Measurements from ENCODE around the gene CYP26B1.

The CYP26B1 gene

DNA sequence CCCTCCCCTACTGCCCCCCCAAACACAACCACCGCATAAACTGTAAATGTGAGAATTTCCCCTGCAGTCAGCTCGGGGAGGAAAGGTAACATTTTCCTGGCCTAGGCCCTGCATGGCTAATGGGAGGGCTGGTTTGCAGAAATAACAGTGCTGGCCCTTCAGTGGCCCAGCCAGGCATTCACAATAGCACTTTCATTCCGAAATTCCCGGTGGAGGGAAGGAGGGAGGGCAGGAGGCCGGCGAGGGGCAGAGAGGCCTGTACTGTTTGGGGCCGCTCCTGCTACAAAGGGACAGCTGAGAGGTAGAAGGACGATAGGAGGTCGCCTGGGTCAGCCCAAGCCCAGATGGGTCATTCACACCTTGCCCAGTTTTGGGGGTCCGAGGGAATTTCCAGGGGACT, 11.3 kb downstream of the CYP26B1 start:
- Histone ChIP-seq H3K27me3 (ENCODE audit: control insufficient read depth in 1 of 2, insufficient read depth in 2 of 2, low read length in 2 of 2) (no peaks in the 10 kb centered on the region), H3K9me3 (ENCODE audit: control insufficient read depth in 1 of 2, low read length in 2 of 2) (no peaks in the 10 kb centered on the region), H3K36me3 (ENCODE audit: control insufficient read depth in 1 of 2, insufficient read depth in 2 of 2, low read length in 2 of 2) (no peaks in the 10 kb centered on the region), H3K27ac (ENCODE audit: low read depth, low read length) (no peak overlapping the region), H3K4me3 (ENCODE audit: low read depth in 1 of 2, low read length in 2 of 2) (no peak overlapping the region), H3K9ac (ENCODE audit: low read depth in 1 of 2, low read length in 2 of 2) (no peak overlapping the region), H3K4me1 (ENCODE audit: control insufficient read depth in 1 of 2, insufficient read depth in 2 of 2, low read length in 2 of 2) (peaks cover 16 to 23% of the 10 kb centered on the region in 2 donors)

- Histone ChIP-seq H3K4me3 (ENCODE audit: low read depth in 1 of 2, low read length in 2 of 2) (no peak overlapping the region), H3K4me1 (ENCODE audit: control insufficient read depth in 1 of 2, insufficient read depth in 2 of 2, low read length in 2 of 2) (peaks cover 16 to 23% of the 10 kb centered on the region in 2 donors), H3K27ac (ENCODE audit: low read depth, low read length) (no peak overlapping the region), H3K36me3 (ENCODE audit: control insufficient read depth in 1 of 2, insufficient read depth in 2 of 2, low read length in 2 of 2) (no peaks in the 10 kb centered on the region), H3K27me3 (ENCODE audit: control insufficient read depth in 1 of 2, insufficient read depth in 2 of 2, low read length in 2 of 2) (no peaks in the 10 kb centered on the region), H3K9me3 (ENCODE audit: control insufficient read depth in 1 of 2, low read length in 2 of 2) (no peaks in the 10 kb centered on the region), H3K9ac (ENCODE audit: low read depth in 1 of 2, low read length in 2 of 2) (no peak overlapping the region)
These were observed 11.7 kb downstream of the CYP26B1 start for GRCh38 chr2:72135921-72136320.

GRCh38 chr2:72134997-72135800, 12.5 kb downstream of the CYP26B1 start:
- Histone ChIP-seq H3K27ac (ENCODE audit: low read depth, low read length) (no peak overlapping the region), H3K9me3 (ENCODE audit: control insufficient read depth in 1 of 2, low read length in 2 of 2) (no peaks in the 10 kb centered on the region), H3K4me3 (ENCODE audit: low read depth in 1 of 2, low read length in 2 of 2) (no peak overlapping the region), H3K4me1 (ENCODE audit: control insufficient read depth in 1 of 2, insufficient read depth in 2 of 2, low read length in 2 of 2) (peaks cover 16 to 23% of the 10 kb centered on the region in 2 donors), H3K27me3 (ENCODE audit: control insufficient read depth in 1 of 2, insufficient read depth in 2 of 2, low read length in 2 of 2) (no peaks in the 10 kb centered on the region), H3K36me3 (ENCODE audit: control insufficient read depth in 1 of 2, insufficient read depth in 2 of 2, low read length in 2 of 2) (no peaks in the 10 kb centered on the region), H3K9ac (ENCODE audit: low read depth in 1 of 2, low read length in 2 of 2) (no peak overlapping the region)

DNA sequence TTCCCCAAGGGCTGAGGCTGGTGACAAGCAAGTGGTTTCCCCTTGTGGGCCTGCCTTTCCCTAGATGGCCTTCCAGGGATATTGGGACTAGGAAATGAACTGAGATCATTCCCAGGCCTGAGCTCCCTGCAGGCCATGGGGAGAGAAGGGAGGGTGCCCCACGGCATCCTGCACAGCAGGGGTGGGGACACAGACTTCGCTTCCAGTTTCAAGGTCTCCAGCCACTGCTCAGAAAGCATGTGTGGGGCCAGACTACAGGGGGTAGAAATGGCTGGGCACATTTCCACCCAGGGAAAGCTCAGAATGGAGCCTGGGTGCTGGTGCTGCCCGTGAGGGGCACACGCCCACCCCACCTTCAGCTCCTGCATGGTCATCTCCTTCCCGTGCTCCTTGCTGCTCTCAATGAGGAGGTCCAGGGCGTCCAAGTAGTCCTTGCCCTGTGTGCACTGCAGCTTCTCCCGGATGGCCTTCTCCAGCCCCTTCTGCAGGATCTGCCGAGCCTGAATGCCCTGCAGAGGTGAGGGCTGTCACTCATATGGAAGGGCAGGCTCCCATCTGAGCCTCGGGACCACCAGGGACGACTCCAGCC, 13.2 kb downstream of the CYP26B1 start:
- Histone ChIP-seq H3K4me1 (ENCODE audit: control insufficient read depth in 1 of 2, insufficient read depth in 2 of 2, low read length in 2 of 2) (peaks cover 16 to 20% of the 10 kb centered on the region in 2 donors), H3K4me3 (ENCODE audit: low read depth in 1 of 2, low read length in 2 of 2) (no peak overlapping the region), H3K36me3 (ENCODE audit: control insufficient read depth in 1 of 2, insufficient read depth in 2 of 2, low read length in 2 of 2) (no peaks in the 10 kb centered on the region), H3K9ac (ENCODE audit: low read depth in 1 of 2, low read length in 2 of 2) (no peak overlapping the region), H3K27me3 (ENCODE audit: control insufficient read depth in 1 of 2, insufficient read depth in 2 of 2, low read length in 2 of 2) (no peaks in the 10 kb centered on the region), H3K27ac (ENCODE audit: low read depth, low read length) (no peak overlapping the region), H3K9me3 (ENCODE audit: control insufficient read depth in 1 of 2, low read length in 2 of 2) (no peaks in the 10 kb centered on the region)

DNA sequence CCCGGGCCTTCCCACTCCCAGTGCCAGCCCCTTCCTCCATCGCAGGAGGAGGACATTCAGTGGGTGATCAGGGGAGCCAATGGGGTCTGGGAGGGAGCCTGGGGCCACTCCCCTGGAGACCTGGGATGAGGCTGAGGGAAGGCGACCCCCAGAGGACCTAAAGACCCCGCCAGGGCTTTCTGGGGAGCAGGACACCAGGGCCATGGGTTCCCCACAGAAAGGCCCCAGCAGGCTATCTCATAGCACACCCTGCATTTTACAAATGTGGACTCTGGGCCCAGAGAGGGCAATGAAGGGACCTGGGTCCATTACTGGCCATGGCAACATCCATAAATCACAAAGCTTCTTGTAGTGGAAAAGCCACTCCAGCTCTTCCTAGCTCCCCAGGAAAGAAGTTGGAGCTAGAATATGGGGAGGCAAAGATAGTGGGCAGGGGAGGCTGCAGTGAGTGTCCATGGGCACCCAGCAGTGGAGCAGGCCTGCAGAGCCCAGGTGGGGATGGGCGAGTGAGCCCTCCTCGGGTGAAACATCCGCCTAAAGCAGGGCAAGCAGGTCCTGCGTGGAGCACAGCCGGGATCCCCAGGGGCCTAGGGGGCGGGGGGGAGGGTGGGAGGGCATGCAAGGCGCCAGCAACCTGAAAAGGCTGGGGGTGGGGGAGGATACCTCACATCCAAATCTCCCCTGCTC, 13.8 kb downstream of the CYP26B1 start:
- H3K27me3 ChIP-seq (ENCODE audit: control insufficient read depth in 1 of 2, insufficient read depth in 2 of 2, low read length in 2 of 2), result no peaks in the 10 kb centered on the region
- peaks cover 13 to 14% of the 10 kb centered on the region in 2 donors for H3K4me1 ChIP-seq (ENCODE audit: control insufficient read depth in 1 of 2, insufficient read depth in 2 of 2, low read length in 2 of 2)
- H3K9me3 ChIP-seq (ENCODE audit: control insufficient read depth in 1 of 2, low read length in 2 of 2), result no peaks in the 10 kb centered on the region
- H3K27ac ChIP-seq (ENCODE audit: low read depth, low read length), result no peak overlapping the region
- H3K9ac ChIP-seq (ENCODE audit: low read depth in 1 of 2, low read length in 2 of 2), result no peak overlapping the region
- H3K4me3 ChIP-seq (ENCODE audit: low read depth in 1 of 2, low read length in 2 of 2), result no peak overlapping the region
- H3K36me3 ChIP-seq (ENCODE audit: control insufficient read depth in 1 of 2, insufficient read depth in 2 of 2, low read length in 2 of 2), result no peaks in the 10 kb centered on the region

GRCh38 chr2:72132981-72133720, 14.5 kb downstream of the CYP26B1 start:
- Histone ChIP-seq H3K27me3 (ENCODE audit: control insufficient read depth in 1 of 2, insufficient read depth in 2 of 2, low read length in 2 of 2) (no peaks in the 10 kb centered on the region), H3K4me1 (ENCODE audit: control insufficient read depth in 1 of 2, insufficient read depth in 2 of 2, low read length in 2 of 2) (peaks cover 6 to 7% of the 10 kb centered on the region in 2 donors), H3K9me3 (ENCODE audit: control insufficient read depth in 1 of 2, low read length in 2 of 2) (no peaks in the 10 kb centered on the region), H3K9ac (ENCODE audit: low read depth in 1 of 2, low read length in 2 of 2) (no peak overlapping the region), H3K27ac (ENCODE audit: low read depth, low read length) (no peak overlapping the region), H3K36me3 (ENCODE audit: control insufficient read depth in 1 of 2, insufficient read depth in 2 of 2, low read length in 2 of 2) (no peaks in the 10 kb centered on the region), H3K4me3 (ENCODE audit: low read depth in 1 of 2, low read length in 2 of 2) (no peak overlapping the region)

DNA sequence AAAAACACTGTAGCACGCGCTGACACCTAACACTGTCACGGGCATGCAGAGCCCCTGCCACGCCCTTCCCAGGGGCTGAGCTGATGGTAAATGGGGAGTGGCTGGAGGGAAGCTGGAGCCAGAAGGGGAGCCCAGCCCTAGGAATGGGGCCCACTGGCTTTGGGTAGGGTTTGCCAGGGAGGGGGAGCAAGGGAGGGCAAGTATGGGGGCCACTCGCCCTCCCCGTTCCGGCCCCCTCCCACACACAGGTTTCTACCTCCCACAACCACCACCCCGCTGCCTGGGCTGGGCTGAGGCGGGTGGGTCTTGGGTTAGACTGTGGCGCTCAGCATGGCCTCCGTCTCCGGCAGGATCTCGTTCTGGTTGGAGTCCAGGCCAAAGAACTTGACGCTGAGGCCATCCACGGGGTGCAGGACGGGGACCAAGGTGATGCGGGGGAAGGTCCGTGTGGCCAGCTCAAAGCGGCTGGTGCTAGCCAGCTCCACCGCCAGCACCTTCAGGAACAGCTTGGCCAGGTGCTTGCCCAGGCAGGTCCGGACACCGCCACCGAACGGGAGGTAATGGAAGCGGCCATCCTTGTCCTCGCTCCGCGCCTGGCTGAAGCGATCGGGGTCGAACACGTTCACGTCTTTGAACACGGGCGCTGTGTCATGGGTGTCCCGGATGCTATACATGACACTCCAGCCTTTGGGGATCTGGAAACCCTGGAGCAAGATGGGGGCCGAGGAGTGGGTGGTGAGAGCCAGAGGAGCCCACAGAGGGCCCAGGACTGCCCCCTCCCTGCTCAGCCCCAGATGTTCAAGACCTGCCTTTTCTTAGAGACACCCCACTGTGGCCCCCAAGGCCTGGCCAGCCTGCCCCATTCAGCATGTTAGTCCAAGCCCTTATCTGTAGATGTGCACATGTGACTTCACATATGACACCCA, 15.5 kb downstream of the CYP26B1 start:
- H3K27me3 ChIP-seq (ENCODE audit: control insufficient read depth in 1 of 2, insufficient read depth in 2 of 2, low read length in 2 of 2), result no peaks in the 10 kb centered on the region
- H3K27ac ChIP-seq (ENCODE audit: low read depth, low read length), result no peak overlapping the region
- H3K4me3 ChIP-seq (ENCODE audit: low read depth in 1 of 2, low read length in 2 of 2), result no peak overlapping the region
- H3K36me3 ChIP-seq (ENCODE audit: control insufficient read depth in 1 of 2, insufficient read depth in 2 of 2, low read length in 2 of 2), result no peaks in the 10 kb centered on the region
- H3K4me1 ChIP-seq (ENCODE audit: control insufficient read depth in 1 of 2, insufficient read depth in 2 of 2, low read length in 2 of 2), result no peaks in the 10 kb centered on the region
- H3K9me3 ChIP-seq (ENCODE audit: control insufficient read depth in 1 of 2, low read length in 2 of 2), result no peaks in the 10 kb centered on the region
- H3K9ac ChIP-seq (ENCODE audit: low read depth in 1 of 2, low read length in 2 of 2), result no peak overlapping the region

GRCh38 chr2:72131371-72131891, 16.2 kb downstream of the CYP26B1 start:
- H3K4me1 ChIP-seq (ENCODE audit: control insufficient read depth in 1 of 2, insufficient read depth in 2 of 2, low read length in 2 of 2), result no peaks in the 10 kb centered on the region
- no peak overlapping the region for H3K9ac ChIP-seq (ENCODE audit: low read depth in 1 of 2, low read length in 2 of 2)
- no peak overlapping the region for H3K27ac ChIP-seq (ENCODE audit: low read depth, low read length)
- no peaks in the 10 kb centered on the region for H3K27me3 ChIP-seq (ENCODE audit: control insufficient read depth in 1 of 2, insufficient read depth in 2 of 2, low read length in 2 of 2)
- H3K4me3 ChIP-seq (ENCODE audit: low read depth in 1 of 2, low read length in 2 of 2), result no peak overlapping the region
- H3K36me3 ChIP-seq (ENCODE audit: control insufficient read depth in 1 of 2, insufficient read depth in 2 of 2, low read length in 2 of 2), result no peaks in the 10 kb centered on the region
- no peaks in the 10 kb centered on the region for H3K9me3 ChIP-seq (ENCODE audit: control insufficient read depth in 1 of 2, low read length in 2 of 2)

GRCh38 chr2:72130659-72131360, 16.9 kb downstream of the CYP26B1 start:
- no peaks in the 10 kb centered on the region for H3K9me3 ChIP-seq (ENCODE audit: control insufficient read depth in 1 of 2, low read length in 2 of 2)
- H3K4me1 ChIP-seq (ENCODE audit: control insufficient read depth in 1 of 2, insufficient read depth in 2 of 2, low read length in 2 of 2), result no peaks in the 10 kb centered on the region
- no peak overlapping the region for H3K4me3 ChIP-seq (ENCODE audit: low read depth in 1 of 2, low read length in 2 of 2)
- H3K36me3 ChIP-seq (ENCODE audit: control insufficient read depth in 1 of 2, insufficient read depth in 2 of 2, low read length in 2 of 2), result no peaks in the 10 kb centered on the region
- H3K9ac ChIP-seq (ENCODE audit: low read depth in 1 of 2, low read length in 2 of 2), result no peak overlapping the region
- H3K27ac ChIP-seq (ENCODE audit: low read depth, low read length), result no peak overlapping the region
- H3K27me3 ChIP-seq (ENCODE audit: control insufficient read depth in 1 of 2, insufficient read depth in 2 of 2, low read length in 2 of 2), result no peaks in the 10 kb centered on the region
